H9 (cell line): ENCODE results near the gene NEMF. TPM values are rescaled to one million over a fixed set of nuclear protein-coding genes. Genes with fewer than 3 reads are reported as not detected.
A peak's percentile ranks its signal among the peaks of the same experiment; 100 is the strongest.

Experiments used
- DNase-seq: peaks from one replicate; pipeline ENCODE4 v3.0.0-alpha.2; 2017
- H2AFZ ChIP-seq: one replicate; pipeline ENCODE4 v1.6.1; 2013; ENCODE audit warnings: mild to moderate bottlenecking, low read length, control low read depth, moderate library complexity
- H2AK5ac ChIP-seq: 2 replicates; pipeline ENCODE4 v1.6.1; 2013; ENCODE audit warnings: low read length, control low read depth, mixed read lengths; ENCODE audit not compliant: insufficient read length
- H2BK120ac ChIP-seq: one replicate; pipeline ENCODE4 v1.6.1; 2013; ENCODE audit warnings: low read depth, mild to moderate bottlenecking, low read length, control low read depth, inconsistent platforms; ENCODE audit not compliant: poor library complexity, severe bottlenecking
- H2BK12ac ChIP-seq: 2 replicates; pipeline ENCODE4 v1.6.1; 2013; ENCODE audit warnings: low read length, control low read depth, mixed read lengths, low read depth; ENCODE audit not compliant: insufficient read length
- H2BK15ac ChIP-seq: 2 replicates; pipeline ENCODE4 v1.6.1; 2013; ENCODE audit warnings: low read depth, low read length, control low read depth
- H2BK20ac ChIP-seq: one replicate; pipeline ENCODE4 v1.6.1; 2013; ENCODE audit warnings: low read depth, mild to moderate bottlenecking, low read length, control low read depth, inconsistent platforms; ENCODE audit not compliant: poor library complexity, severe bottlenecking
- H2BK5ac ChIP-seq: 2 replicates; pipeline ENCODE4 v1.6.1; 2013; ENCODE audit warnings: low read length, control low read depth, mixed read lengths; ENCODE audit not compliant: insufficient read length
- H3K14ac ChIP-seq: 2 replicates; pipeline ENCODE4 v1.6.1; 2013; ENCODE audit warnings: low read length, control low read depth; ENCODE audit not compliant: insufficient read depth
- H3K18ac ChIP-seq: 2 replicates; pipeline ENCODE4 v1.6.1; 2013; ENCODE audit warnings: low read depth, mild to moderate bottlenecking, mixed read lengths, low read length, control low read depth; ENCODE audit not compliant: insufficient read length
- H3K23ac ChIP-seq: 2 replicates; pipeline ENCODE4 v1.6.1; 2013; ENCODE audit warnings: low read length, control low read depth, mixed read lengths, low read depth; ENCODE audit not compliant: insufficient read length
- H3K23me2 ChIP-seq: 2 replicates; pipeline ENCODE4 v1.6.1; 2013; ENCODE audit warnings: low read depth, mild to moderate bottlenecking, mixed read lengths, low read length, control low read depth; ENCODE audit not compliant: insufficient read length, poor library complexity, severe bottlenecking
- H3K27ac ChIP-seq: 2 replicates; pipeline ENCODE4 v1.5.1; 2013; ENCODE audit warnings: low read length, control low read depth, mixed read lengths, low read depth; ENCODE audit not compliant: insufficient read length
- H3K27me3 ChIP-seq: 2 replicates; pipeline ENCODE4 v1.6.1; 2013; ENCODE audit warnings: low read length, control low read depth, inconsistent platforms; ENCODE audit not compliant: insufficient read depth
- H3K4ac ChIP-seq: 2 replicates; pipeline ENCODE4 v1.6.1; 2013; ENCODE audit warnings: low read depth, mild to moderate bottlenecking, control low read depth, inconsistent platforms, low read length, moderate library complexity
- H3K4me1 ChIP-seq: 2 replicates; pipeline ENCODE4 v1.6.1; 2013; ENCODE audit warnings: low read length, control low read depth, inconsistent platforms; ENCODE audit not compliant: insufficient read depth
- H3K4me2 ChIP-seq: 2 replicates; pipeline ENCODE4 v1.6.1; 2013; ENCODE audit warnings: low read length, control low read depth, mixed read lengths; ENCODE audit not compliant: insufficient read length, insufficient read depth
- H3K56ac ChIP-seq: 2 replicates; pipeline ENCODE4 v1.6.1; 2013; ENCODE audit warnings: low read depth, mild to moderate bottlenecking, mixed read lengths, low read length, control low read depth; ENCODE audit not compliant: insufficient read length
- H3K79me1 ChIP-seq: 2 replicates; pipeline ENCODE4 v1.6.1; 2013; ENCODE audit warnings: low read depth, mild to moderate bottlenecking, moderate library complexity, low read length, control low read depth, inconsistent platforms; ENCODE audit not compliant: insufficient read depth, poor library complexity, severe bottlenecking
- H3K79me2 ChIP-seq: 2 replicates; pipeline ENCODE4 v1.6.1; 2013; ENCODE audit warnings: low read length, control low read depth, inconsistent platforms; ENCODE audit not compliant: insufficient read depth
- H3K9ac ChIP-seq: 2 replicates; pipeline ENCODE4 v1.6.1; 2013; ENCODE audit warnings: low read length, control low read depth, mixed read lengths; ENCODE audit not compliant: insufficient read length; ENCODE audit errors: extremely low read depth
- H3K9me3 ChIP-seq: one replicate; pipeline ENCODE4 v1.6.1; 2013; ENCODE audit warnings: low read depth, low read length, inconsistent platforms; ENCODE audit not compliant: control insufficient read depth
- H3T11ph ChIP-seq: one replicate; pipeline ENCODE4 v1.6.1; 2013; ENCODE audit warnings: mild to moderate bottlenecking, low read length, control low read depth, inconsistent platforms
- H4K20me1 ChIP-seq: one replicate; pipeline ENCODE4 v1.6.1; 2013; ENCODE audit not compliant: control insufficient read depth, insufficient read length, insufficient read depth
- H4K5ac ChIP-seq: 2 replicates; pipeline ENCODE4 v1.6.1; 2013; ENCODE audit warnings: low read depth, mild to moderate bottlenecking, mixed read lengths, low read length, control low read depth; ENCODE audit not compliant: insufficient read length
- H4K8ac ChIP-seq: replicated peaks from 2 replicates; pipeline ENCODE4 v1.6.1; 2013; ENCODE audit warnings: low read length, control low read depth, mixed read lengths, low read depth; ENCODE audit not compliant: insufficient read length
- H4K91ac ChIP-seq: 2 replicates; pipeline ENCODE4 v1.6.1; 2013; ENCODE audit warnings: low read depth, mild to moderate bottlenecking, moderate library complexity, mixed read lengths, low read length, control low read depth; ENCODE audit not compliant: insufficient read length
- H3K27ac Mint-ChIP-seq, 3 experiments: 2 replicates in 2 of 3; 3 replicates in 1 of 3; pipeline ENCODE4 v1.8.0; 2020 to 2021; ENCODE audit warnings: mixed read lengths in 3 of 3, mild to moderate bottlenecking in 1 of 3, moderate library complexity in 1 of 3
- H3K27me3 Mint-ChIP-seq: 2 replicates; pipeline ENCODE4 v1.8.0; 2021; ENCODE audit warnings: low read depth, mild to moderate bottlenecking, moderate library complexity, mixed read lengths
- H3K36me3 Mint-ChIP-seq, 3 experiments: 2 replicates in 2 of 3; 3 replicates in 1 of 3; pipeline ENCODE4 v1.8.0; 2020 to 2021; ENCODE audit warnings: low read depth in 3 of 3, mixed read lengths in 3 of 3; ENCODE audit not compliant: insufficient read depth in 1 of 3
- H3K4me1 Mint-ChIP-seq, 2 experiments: 2 replicates each; pipeline ENCODE4 v1.8.0; 2020; ENCODE audit warnings: mixed read lengths in 2 of 2
- H3K4me3 Mint-ChIP-seq, 2 experiments: 2 replicates in 1 of 2; 3 replicates in 1 of 2; pipeline ENCODE4 v1.8.0; 2020 to 2021; ENCODE audit warnings: mild to moderate bottlenecking in 2 of 2, mixed read lengths in 2 of 2, moderate library complexity in 1 of 2
- H3K9me3 Mint-ChIP-seq, 2 experiments: 2 replicates in 1 of 2; 3 replicates in 1 of 2; pipeline ENCODE4 v1.8.0; 2020; ENCODE audit warnings: mild to moderate bottlenecking in 2 of 2, mixed read lengths in 2 of 2, moderate library complexity in 1 of 2
- CTCF ChIP-seq: fragments of 200-600 bp; sonication (generic); conservative IDR thresholded peaks from 3 replicates; pipeline ENCODE4 v1.8.0; 2021; ENCODE audit warnings: antibody characterized with exemption, mild to moderate bottlenecking
- WGBS: extraction: QIAGEN DNeasy Blood & Tissue Kit; methylation state at CpG from one replicate; pipeline ENCODE4 v1.1.7; 2013; ENCODE audit warnings: missing lambda C conversion rate, low lambda C conversion rate, mixed read lengths; ENCODE audit not compliant: insufficient read length; ENCODE audit errors: extremely low coverage; 5-methylcytosine and 5-hydroxymethylcytosine counted together
- total RNA-seq: library from RNA; stranded (reverse); gene quantifications from 2 replicates; pipeline ENCODE4 v1.2.1, GENCODE V29; 2021

Gene NEMF
- total RNA-seq, 1 experiment from 2014 or later, result 57.4 TPM

- Histone ChIP-seq H2AFZ (no peak overlapping the region), H4K5ac (no peak overlapping the region), H3K4me2 (no peak overlapping the region), H4K91ac (no peak overlapping the region), H3K14ac (no peak overlapping the region), H2BK120ac (no peak overlapping the region), H2AK5ac (no peak overlapping the region), H3K4me1 (peaks cover 13% of the 10 kb centered on the region; the same call in 1 of the 2 replicates), H3K27ac (no peak overlapping the region), H2BK5ac (no peak overlapping the region), H3K23ac (no peak overlapping the region), H3T11ph (no peak overlapping the region), H2BK12ac (no peak overlapping the region), H3K27me3 (no peaks in the 10 kb centered on the region), H3K18ac (no peak overlapping the region), H3K56ac (no peak overlapping the region), H2BK15ac (no peak overlapping the region), H3K79me1 (no peaks in the 10 kb centered on the region), H3K4ac (no peak overlapping the region), H2BK20ac (peak overlapping the region; percentile 26), H3K9ac (no peak overlapping the region), H3K79me2 (no peaks in the 10 kb centered on the region), H3K9me3 (no peaks in the 10 kb centered on the region), H4K8ac (no peak overlapping the region), H3K23me2 (no peaks in the 10 kb centered on the region), H4K20me1 (no peaks in the 10 kb centered on the region)
- DNase-seq, result no peak
- no peaks in the 10 kb centered on the region; a peak in 1 of 5 replicates for H3K9me3 Mint-ChIP-seq
- peak overlapping the region in 1 of 2 experiments; percentile 55; a peak in 1 of 5 replicates for H3K4me3 Mint-ChIP-seq
- WGBS, result no CpG with 5 or more reads among the region's 9 CpGs
- H3K27ac Mint-ChIP-seq, result peak overlapping the region in 1 of 3 experiments; percentile 31; a peak in 2 of 7 replicates
- no peak for TF ChIP-seq CTCF
- H3K36me3 Mint-ChIP-seq, result no peaks in the 10 kb centered on the region; a peak in 1 of 7 replicates
- no peaks in the 10 kb centered on the region for H3K27me3 Mint-ChIP-seq
- H3K4me1 Mint-ChIP-seq, result peaks cover 30 to 40% of the 10 kb centered on the region in 2 experiments
Observed at GRCh38 chr14:49880267-49881064, 27.9 kb upstream of the NEMF start.
